Measurements from ENCODE around the gene GNA12. TPM values are rescaled to one million over a fixed set of nuclear protein-coding genes. Genes with fewer than 3 reads are reported as not detected.

Gene GNA12
- polyA plus RNA-seq, 12 donors, result 22.8 to 44.9 (median 29.2) TPM; not detected in 1

DNA sequence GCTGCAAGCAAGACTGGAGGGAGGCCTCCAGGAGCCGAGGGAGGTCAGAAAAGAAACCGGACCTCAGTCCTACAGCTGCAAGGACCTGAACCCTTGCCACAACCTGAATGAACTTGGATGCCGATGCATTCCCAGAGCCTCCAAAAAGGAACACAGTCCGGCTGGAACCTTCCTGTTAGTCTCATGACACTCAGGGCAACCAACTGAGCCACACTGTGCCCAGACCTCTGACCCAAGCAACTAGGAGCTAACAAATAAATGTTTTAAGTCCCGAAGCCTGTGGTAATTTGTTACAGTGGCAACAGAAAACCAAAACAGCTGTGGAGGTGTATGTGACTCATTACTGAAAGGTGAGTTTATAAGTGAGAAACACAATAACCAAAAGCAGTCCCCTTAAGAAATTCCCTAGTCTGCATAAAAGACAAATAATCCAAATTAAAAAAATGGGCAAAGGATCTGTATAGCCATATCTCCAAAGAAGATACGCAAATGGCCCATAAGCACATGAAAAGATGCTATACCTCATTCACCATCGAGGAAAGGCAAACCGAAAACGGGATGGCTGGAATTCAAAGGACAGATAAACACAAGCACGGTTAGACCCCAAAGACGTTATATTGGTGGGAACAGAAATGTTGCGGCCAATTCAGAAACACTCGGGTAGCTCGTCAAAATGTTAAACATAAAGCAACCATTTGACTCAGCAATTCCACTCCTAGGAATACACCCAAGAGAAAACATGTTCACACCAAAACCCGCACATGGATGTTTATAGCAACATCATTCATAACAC lies 24.8 kb downstream of the GNA12 start:
- DNase-seq, result no peak

DNA sequence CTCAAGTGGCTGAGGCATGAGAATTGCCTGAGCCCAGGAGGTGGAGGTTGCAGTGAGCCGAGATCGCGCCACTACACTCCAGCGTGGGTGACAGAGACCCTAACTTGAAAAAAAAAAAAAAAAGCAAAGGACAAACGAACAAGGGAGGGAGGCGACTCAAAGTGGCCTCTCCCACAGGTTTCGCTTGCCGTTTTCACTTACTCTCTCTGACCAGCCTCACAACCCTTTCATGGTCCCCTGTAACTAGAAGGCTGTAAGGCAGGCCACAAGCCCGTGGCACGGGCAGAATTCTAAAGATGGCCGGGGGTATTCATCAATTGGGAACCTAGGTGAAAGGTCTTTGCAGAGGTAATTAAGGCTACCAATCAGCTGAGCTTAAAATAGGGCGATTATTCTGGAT lies 25.5 kb downstream of the GNA12 start:
- no peak for DNase-seq

DNA sequence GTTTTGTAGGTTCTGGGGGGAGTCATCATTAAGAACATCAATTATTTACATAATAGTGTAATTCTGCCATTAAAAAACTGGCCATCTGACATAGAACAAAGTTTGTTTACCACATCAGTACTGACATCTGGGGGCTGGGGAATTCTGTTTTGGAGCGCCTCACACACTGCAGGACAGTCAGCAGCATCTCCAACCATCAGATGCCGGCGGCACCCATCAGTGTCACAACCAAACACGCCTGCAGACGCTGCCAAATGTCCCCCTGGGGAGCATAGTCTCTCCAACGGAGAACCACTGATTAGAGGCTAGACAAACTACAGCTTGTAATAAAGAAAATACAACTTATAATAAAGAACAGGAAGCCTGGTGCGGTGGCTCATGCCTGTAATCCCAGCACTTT lies 26.0 kb downstream of the GNA12 start:
- DNase-seq, result no peak

DNA sequence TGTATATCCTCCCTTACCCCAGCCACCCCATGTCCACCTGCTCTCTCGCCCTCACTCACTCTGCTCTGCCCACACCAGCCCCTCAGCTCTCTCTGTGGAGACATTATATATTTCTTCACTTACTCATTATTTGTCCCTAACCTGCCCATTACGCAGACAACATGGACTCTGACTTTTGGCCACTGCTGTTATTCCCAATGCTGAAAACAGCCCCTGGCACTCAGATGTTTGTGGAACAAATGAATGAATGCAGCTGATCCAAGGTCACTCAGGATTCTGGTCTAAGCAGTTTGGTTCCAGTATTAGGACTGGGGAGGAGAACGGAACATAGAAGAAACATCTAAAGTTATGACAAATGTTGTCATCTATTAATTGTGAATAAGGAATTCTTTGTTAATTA lies 26.7 kb downstream of the GNA12 start:
- DNase-seq, result no peak

DNA sequence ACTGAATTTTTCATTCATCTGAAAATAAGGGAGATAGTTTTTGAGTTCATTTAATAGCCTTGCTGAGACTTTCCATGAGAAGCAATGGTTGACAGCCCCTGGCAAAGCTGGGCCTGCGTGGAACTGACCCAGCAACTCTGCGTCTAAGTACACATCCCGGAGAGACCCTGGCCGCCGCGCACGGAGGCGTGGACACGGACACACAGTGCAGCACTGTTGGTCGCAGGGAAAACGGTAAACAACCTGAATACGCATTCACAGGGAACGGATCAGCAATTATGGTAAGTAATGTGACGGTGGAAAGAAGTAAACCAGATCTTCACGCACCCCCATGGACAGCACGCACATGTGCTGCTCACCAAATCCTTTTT lies 28.2 kb downstream of the GNA12 start:
- no peak for DNase-seq

DNA sequence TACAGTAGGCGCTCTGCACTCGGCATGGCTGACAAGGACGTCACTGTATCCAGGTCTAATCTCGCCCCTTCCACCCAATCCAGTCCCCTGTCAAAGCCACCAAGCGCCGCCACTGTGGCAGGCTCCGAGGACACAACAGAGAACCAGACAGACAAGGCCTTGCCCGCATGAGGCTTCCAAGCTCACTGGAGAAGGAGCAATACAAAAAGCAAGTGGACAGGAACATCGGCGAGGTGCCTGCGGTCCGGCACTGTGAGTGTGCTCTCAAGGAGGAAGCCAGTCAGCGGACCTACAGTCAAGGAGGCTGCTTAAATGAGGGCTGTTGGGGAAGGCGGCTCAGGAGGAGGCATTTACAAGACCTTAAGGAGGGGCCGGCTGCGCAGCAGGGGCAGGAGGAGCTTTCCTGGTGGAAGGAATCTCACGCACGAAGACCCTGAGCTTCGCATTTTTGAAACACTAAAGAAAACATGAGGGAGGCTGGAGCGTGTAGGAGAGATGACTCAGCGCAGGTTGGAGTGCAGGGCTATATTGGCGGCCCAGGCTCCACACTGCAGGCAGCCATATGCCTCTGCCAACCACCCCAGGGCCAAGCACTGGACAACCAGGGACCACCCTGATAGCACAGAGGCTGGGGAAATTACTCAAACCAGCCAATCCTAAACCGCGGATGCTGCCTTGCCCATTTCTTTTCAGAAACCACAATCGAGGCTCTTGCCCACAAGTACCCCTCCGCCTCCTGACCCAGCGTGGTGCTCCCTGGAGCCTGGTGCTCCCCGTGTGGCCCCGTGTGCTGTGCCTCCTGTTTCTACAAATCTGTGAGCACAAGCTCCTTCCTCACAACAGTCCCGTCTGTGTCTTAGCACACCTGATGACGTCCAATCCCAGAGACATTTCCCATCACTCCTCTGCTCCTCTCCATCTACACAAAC lies 28.9 kb downstream of the GNA12 start:
- no peak for DNase-seq

DNA sequence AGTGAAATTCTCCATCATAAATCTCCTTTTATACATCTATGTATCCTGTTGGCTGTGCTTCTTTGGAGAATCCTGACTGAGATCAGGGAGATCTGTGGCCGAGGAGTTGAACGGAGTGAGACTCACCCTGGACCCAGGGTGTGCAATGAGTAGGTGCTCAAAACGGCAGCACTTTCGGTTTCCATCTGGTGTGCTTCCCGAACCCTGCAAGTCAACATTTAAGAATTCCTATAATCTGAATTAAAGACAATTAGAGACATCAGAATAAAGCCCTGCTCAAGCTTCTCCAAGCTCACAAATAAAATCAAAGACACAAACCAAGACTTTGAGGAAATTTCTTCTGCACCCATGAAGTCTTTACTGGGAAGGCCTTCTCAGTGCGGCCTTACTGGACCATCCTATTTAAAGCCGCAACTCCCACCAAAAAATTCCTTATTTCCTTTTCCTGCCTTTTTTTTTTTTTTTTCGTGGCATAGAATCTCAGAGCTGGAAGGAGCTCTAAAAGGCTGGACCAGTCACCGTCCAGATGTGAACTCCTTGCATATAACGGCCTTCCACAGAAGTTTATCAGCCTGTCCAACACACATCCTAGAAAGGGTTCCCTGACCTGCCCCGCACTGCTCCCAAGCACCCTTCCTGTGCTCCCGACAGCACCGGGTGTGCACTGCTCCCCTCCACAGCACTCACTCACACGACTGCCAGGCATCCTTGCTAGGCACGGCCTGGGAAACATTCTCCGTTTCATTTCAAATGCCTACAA lies 29.7 kb downstream of the GNA12 start:
- DNase-seq, result no peak

DNA sequence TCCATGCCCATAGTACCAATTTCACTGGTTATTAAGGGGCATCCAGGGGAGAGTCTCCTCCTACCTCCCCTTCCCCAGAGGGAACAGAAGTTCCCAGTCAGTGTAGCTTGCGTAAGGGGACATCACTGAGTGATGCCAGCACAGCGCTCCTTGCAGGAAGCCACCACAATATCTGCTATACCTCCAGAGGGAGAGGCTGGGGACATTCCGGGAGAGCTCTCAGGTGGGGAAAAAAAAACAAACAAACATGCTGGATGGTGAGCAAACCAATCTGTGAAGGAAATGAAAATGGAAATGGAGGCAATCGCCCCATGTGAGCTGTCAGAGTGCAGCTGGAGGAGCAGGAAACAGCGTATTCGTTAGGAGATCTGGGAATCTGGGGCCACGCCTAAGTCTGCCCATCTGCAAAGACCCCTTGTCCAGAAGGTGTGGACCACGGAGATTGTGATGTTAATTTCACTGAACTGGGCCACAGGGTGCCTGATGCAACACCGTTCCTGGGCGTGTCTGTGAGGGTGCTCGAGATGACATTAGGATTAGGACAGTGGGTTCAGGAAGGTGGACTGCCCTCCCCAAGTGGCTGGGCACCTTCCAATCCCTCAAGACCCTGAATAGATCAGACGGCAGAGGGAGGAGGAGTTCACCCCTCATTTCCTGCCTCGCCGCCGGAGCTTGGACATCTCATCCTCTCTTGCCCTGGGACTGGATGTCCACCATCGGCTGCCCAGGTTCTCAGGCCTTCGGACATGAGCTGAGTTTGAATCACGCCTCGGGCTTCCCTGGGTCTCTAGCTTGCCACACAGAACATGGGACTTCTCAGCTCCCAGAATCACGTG lies 30.5 kb downstream of the GNA12 start:
- DNase-seq, result no peak

DNA sequence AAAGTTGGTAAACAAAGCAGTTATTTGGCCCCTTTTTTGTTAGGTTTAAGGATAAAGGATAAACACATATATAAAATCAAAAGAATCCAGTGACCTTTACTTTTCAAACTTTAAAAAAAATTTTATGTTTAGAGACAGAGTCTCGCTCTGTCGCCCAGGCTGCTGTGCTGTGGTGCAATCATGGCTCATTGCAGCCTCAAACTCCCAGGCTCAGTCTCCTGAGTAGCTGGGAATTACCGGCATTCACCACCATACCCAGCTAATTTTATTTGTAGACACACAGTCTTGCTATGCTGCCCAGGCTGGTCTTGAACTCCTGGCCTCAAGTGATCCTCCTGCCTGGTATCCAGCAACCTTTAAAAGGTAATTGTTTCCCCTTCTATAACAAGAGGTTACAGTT lies 31.3 kb downstream of the GNA12 start:
- no peak for DNase-seq

DNA sequence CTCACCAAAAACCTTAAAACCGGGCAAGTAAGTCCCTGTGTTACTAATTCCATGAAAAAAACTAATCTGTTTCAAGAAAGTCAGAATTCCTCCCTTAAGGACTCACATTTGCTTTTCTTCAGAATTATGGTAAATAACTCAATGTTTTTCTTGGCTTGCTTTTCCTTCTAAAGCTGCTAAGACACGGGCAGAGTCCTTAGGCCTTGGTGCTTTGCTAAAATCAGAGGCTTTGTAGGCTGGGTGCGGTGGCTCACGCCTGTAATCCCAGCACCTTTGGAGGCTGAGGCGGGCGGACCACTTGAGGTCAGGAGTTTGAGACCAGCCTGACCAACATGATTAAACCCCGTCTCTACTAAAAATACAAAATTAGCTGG lies 32.0 kb downstream of the GNA12 start:
- no peak for DNase-seq

DNA sequence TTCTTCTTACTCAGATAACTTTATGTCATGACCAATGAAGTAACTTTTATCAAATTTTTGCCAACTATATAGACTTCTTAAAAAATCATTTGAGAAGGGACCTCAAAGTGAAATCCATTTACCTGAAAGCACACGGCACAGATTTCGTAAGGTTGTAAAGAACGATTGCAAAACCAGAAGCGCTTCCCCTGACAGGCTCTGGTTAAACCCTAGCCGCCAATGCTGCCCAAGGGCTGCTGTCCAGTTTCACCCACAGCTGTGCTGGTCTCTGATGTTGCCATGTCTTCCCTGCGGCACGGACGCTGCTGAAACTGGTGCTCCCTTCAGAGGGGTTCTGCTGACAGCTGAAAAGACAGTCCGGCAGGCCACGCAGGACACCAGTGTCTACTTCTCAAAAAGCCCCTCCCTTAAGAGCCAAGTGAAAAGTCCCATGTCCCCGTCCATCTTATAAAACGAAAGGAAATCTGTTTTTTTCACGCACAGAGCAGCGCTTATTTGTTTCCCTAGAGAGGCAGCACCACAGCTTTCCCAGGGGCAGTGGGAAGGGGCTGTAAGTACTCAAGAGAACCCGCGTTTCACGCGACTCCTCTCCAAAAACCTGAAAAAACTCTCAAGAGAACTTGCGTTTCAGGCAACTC lies 32.5 kb downstream of the GNA12 start:
- no peak for DNase-seq

DNA sequence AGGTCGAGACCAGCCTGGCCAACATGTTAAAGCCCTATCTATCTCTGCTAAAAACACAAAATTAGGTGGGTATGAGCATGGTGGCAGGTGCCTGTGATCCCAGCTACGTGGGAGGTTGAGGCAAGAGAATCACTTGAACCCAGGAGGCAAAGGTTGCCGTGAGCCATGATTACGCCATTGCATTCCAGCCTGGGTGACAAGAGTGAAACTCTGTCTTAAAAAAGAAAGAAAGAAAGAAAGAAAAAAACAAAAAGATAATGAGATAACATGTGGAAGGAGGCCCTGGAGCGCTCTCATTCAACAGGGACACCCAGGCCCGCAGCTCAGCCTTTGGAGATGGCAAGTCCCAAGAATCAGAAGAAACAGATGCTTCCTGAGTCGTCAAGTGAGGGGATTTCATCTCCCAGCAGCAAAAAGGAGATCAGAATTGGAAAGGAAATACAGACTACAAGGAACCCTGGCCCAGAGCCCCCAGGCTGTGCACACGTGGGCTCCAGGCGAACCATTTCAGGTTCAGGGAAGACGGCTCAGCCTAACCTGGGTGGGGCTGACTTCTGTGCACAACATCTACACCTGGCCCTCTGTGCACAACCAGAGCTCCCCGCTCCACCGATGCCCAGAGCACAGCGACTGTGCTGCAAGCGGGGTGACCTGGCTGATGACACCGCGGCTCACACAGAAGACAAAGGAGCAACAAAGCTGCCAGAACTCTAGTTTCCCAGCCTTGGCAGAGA lies 33.3 kb downstream of the GNA12 start:
- DNase-seq, result no peak

DNA sequence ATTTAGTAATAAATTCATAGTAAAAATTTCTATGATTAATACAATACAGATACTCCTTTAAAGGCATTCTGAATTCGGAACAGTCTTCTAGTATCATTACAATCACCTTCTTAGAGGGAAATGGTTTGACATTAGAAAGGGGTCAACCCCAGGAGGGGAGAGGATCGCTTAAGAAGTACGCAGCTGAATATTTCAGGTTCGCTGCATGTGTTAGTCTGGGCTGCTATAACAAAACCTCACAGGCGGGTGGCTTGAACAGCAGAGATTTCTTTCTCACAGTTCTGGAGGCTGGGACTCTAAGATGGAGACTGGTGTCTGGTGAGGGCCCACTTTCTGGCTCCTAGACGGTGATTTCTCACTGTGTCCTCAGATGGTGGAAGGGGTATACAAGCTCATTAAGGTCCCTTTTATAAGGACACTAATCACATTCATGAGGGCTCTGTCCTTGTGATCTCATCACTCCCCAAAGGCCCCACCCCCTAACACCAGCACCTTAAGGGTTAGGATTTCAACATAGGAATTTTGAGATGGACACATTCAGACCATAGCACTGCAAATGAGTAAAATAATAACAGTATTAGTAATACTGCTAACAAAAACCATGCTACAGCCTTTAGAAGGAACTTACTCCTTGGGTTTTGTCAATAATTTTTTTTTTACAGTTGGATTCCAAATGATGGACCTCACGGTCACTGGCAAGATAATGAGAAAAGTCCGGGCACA lies 34.0 kb downstream of the GNA12 start:
- DNase-seq, result no peak

DNA sequence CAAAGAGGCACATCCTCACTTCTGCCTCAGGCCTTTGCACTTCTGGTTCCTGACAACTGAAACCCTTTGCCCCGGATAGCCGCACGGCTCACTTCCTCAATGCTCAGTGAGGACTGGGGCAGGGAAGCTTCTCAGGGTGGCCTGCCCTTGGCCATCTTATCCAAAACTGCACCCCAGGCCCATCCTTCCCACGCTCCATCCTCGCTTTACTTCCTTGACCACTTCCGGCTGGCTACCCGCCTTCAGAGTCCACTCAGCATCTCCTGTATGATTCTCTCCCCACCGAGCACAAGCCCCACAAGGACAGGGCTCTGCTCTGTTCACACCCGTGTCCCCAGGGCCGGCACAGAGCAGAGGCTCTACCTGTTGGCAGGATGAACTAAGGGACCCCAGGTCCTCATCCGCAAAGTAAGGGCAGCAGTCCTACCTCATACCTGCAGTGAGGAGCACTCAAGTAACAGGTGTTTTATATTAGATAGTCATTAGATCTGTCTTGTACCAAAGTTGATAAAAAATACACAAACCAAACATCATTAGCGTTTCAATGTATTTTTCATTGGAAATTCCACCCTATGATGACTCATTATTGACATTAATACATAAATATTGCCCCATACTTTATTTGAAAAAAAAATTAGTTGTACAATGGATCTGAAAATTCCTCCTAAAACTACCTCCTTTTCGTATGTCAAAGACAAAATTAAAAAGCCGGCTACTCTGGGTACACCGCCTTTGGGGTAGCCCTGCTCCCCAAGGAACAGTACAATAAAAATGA lies 35.0 kb downstream of the GNA12 start:
- no peak for DNase-seq

DNA sequence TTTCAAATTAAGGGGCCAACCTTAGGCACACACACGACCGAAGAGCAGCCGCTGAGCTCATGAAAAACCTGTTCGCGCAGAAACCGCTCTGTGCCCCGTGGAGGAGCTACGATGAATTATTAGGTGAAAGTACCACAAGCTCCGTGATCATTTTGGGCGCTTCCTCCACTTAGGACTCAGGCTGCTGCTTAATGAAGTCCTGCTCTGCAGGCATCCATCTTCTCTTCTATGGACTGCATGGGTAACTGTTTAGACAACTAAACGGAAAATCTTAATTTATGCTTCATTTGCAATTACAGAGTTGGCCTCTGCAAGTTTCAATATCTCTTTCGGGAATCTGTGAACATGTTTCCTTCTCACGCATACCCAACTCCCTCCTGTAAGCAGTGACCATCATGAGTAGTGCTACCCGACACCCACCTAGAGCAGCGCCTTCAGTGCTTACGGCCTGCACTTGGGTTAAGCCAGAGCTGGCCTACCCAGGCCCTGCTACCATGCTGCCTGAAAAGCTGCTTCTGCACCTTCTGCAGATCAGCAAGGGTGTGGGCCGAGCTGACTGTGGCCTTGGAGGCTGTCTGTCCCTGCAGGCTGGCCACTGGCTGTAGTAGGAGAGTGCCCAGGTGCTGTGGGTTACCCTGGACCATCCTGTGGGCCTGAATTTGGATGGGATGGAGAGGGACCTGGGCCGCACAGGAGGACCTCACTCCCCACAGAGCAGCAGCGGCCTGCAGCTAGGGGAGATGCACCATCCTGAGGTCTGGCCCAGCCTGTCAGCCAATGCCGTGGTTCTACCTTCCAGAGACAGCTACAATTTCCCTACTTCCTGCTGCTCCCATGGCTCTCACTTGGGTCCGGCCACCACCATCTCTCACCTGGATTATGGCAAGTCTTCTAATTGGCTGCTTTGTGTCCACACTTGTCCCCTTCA lies 36.0 kb downstream of the GNA12 start:
- no peak for DNase-seq

DNA sequence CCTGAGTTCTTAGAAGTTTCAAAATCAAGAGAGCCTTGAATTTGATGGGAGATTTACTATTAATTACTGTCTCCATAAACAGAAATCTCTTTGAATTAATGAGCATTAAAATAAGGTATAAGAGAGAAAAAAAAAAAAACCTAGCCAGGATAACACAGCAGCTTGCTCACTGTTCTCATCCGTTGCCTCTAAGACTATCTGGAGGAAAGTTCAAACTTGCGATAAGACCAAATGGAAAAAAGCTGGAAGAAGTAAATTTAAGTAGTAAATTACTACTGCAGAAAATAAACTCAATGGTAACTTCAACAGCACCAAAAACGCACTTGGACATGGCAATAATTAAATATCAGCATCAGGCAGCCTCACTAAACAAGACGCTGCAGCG lies 36.7 kb downstream of the GNA12 start:
- DNase-seq, result no peak

DNA sequence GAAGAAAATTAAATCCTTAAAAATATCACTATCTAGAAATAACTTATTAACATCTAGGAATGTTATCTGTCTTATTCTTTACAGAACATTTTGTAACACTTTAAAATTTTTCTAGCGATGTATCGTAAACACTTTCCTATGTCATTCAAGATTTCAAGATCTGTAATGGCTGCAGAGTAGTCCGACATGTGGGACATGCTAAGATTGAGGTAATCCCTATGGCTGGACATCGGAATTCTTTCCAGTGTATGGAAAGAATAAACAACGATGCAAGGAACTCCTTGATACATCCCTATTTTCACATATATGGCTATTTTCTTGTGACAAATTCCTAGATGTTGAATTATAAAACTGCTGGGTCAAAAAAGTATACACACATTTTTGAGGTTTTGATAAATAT lies 37.5 kb downstream of the GNA12 start:
- DNase-seq, result no peak

All from muscle of arm (tissue), 12 donors.